ENCODE measurements around the gene MXD3. TPM values are rescaled to one million over a fixed set of nuclear protein-coding genes. Genes with fewer than 3 reads are reported as not detected.

Gene MXD3
- total and polyA plus RNA-seq, 2 of the 4 experiments (the other 2 are of a cell fraction) = 7.3 to 12.9 TPM

DNA sequence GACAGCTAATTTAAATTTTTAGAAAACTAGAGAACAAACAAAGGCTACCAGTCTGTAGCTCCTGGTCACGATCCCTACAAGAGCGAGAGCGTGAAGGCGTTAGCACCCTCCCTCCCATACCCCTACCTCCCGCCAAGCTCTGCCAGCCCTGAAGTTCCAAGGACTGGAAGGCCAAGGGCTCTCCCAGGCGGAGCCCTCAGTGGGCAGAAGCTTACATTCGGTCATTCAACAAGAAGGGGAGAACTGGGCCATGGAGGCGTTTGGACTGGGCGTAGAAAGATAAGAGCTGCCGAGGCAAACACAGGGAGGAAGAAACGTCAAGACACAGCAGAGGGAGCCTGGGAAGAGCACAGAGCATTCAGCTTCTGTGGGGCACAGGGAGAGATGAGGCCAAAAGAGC is 3.0 kb downstream of the MXD3 start:
- TF ChIP-seq RAD21 (IDR thresholded peaks at IDR 0.05; ENCODE audit: low read length) (no peak), MAFK (IDR thresholded peaks at IDR 0.05; ENCODE audit: low read depth, low read length) (no peak), SMC3 (IDR thresholded peaks at IDR 0.05; ENCODE audit: low read depth, low read length) (no peak), RCOR1 (IDR thresholded peaks at IDR 0.05; ENCODE audit: insufficient replicate concordance, low read length) (no peak), CHD1 (IDR thresholded peaks at IDR 0.05; ENCODE audit: low read depth, low read length) (no peak), MXI1 (IDR thresholded peaks at IDR 0.05; ENCODE audit: borderline replicate concordance, low read depth, low read length) (no peak), CEBPB (IDR thresholded peaks at IDR 0.05; ENCODE audit: low read depth, low read length) (no peak), MAZ (IDR thresholded peaks at IDR 0.05; ENCODE audit: borderline replicate concordance, low read depth, low read length) (no peak), BHLHE40 (IDR thresholded peaks at IDR 0.05; ENCODE audit: low read depth, low read length) (no peak), RFX5 (IDR thresholded peaks at IDR 0.05; ENCODE audit: low read depth, low read length) (no peak), NFE2L2 (IDR thresholded peaks at IDR 0.05; ENCODE audit: low read depth, low read length) (no peak), POLR2A (IDR thresholded peaks at IDR 0.05; ENCODE audit: low read depth, low read length) (no peak), FOS (IDR thresholded peaks at IDR 0.05; ENCODE audit: low read depth, low read length) (no peak)
- TF ChIP-seq, protein P1, sequence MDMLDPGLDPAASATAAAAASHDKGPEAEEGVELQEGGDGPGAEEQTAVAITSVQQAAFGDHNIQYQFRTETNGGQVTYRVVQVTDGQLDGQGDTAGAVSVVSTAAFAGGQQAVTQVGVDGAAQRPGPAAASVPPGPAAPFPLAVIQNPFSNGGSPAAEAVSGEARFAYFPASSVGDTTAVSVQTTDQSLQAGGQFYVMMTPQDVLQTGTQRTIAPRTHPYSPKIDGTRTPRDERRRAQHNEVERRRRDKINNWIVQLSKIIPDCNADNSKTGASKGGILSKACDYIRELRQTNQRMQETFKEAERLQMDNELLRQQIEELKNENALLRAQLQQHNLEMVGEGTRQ (IDR thresholded peaks at IDR 0.05; ENCODE audit: low read depth, low read length) = no peak
- TF ChIP-seq, protein P2, sequence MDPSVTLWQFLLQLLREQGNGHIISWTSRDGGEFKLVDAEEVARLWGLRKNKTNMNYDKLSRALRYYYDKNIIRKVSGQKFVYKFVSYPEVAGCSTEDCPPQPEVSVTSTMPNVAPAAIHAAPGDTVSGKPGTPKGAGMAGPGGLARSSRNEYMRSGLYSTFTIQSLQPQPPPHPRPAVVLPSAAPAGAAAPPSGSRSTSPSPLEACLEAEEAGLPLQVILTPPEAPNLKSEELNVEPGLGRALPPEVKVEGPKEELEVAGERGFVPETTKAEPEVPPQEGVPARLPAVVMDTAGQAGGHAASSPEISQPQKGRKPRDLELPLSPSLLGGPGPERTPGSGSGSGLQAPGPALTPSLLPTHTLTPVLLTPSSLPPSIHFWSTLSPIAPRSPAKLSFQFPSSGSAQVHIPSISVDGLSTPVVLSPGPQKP (IDR thresholded peaks at IDR 0.05; ENCODE audit: borderline replicate concordance, low read depth, low read length) = no peak
- TF ChIP-seq, protein P3, sequence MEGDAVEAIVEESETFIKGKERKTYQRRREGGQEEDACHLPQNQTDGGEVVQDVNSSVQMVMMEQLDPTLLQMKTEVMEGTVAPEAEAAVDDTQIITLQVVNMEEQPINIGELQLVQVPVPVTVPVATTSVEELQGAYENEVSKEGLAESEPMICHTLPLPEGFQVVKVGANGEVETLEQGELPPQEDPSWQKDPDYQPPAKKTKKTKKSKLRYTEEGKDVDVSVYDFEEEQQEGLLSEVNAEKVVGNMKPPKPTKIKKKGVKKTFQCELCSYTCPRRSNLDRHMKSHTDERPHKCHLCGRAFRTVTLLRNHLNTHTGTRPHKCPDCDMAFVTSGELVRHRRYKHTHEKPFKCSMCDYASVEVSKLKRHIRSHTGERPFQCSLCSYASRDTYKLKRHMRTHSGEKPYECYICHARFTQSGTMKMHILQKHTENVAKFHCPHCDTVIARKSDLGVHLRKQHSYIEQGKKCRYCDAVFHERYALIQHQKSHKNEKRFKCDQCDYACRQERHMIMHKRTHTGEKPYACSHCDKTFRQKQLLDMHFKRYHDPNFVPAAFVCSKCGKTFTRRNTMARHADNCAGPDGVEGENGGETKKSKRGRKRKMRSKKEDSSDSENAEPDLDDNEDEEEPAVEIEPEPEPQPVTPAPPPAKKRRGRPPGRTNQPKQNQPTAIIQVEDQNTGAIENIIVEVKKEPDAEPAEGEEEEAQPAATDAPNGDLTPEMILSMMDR (conservative IDR thresholded peaks at IDR 0.05; ENCODE audit: low read depth, low read length) = no peak
- H2AK9ac ChIP-seq (replicated peaks; ENCODE audit: low read depth, low read length, poor library complexity) = no peak overlapping the region
- 0 out of 2 replicates have a peak, but pooled peaks cover 4% of the 10 kb centered on the region for H3K9me1 ChIP-seq (ENCODE audit: insufficient read depth, low read length)
- no peak overlapping the region for H2AFZ ChIP-seq (replicated peaks; ENCODE audit: low read length, poor library complexity)
- peaks cover 48% of the 10 kb centered on the region for H4K20me1 ChIP-seq (ENCODE audit: insufficient read depth, low read length)
- H4K5ac ChIP-seq (ENCODE audit: low read depth, low read length) = no peak overlapping the region
- peaks cover 13 to 70% of the 10 kb centered on the region in 2 experiments; a peak in 3 of 4 replicates for H3K79me1 ChIP-seq (ENCODE audit: low read depth in 1 of 2, low read length in 2 of 2)
- no peaks in the 10 kb centered on the region for H3K9me3 ChIP-seq (ENCODE audit: control insufficient read depth, insufficient read depth, low read length)
- in situ Hi-C loops (cut with MboI; ENCODE audit: low sequenced_read_pairs) (no loop called here), intact Hi-C loops (cut with micrococcal nuclease) (no loop called here), dilution Hi-C loops (cut with HindIII; ENCODE audit: low sequenced_read_pairs, unreplicated experiment) (no loop called here)
- peaks cover 9% of the 10 kb centered on the region for H3K4me1 ChIP-seq (ENCODE audit: control insufficient read depth, insufficient read depth, low read length)
- H3K4me3 ChIP-seq (ENCODE audit: insufficient read depth, low read depth, low read length) = no peak overlapping the region
- H2BK120ac ChIP-seq (ENCODE audit: low read depth, low read length) = no peak overlapping the region
- H4K8ac ChIP-seq (ENCODE audit: low read depth in 2 of 2, low read length in 2 of 2) = no peak overlapping the region
- ChIA-PET CTCF (interaction anchor here (1.3 to 1.6 kb wide), 2 partner anchors 71 to 194 kb away, joined by 3 to 5 read pairs; no protein-coding TSS in a partner anchor), POLR2A (ENCODE audit: unreplicated experiment) (no interaction called here)
- 93% methylated on average over 6 of the region's 11 CpGs; no CpG with 5 or more reads in 1 of the 2 experiments for WGBS, 2 experiments (ENCODE audit: extremely low coverage in 2 of 2, insufficient read length in 1 of 2)
- H3K4me2 ChIP-seq (ENCODE audit: low read depth, low read length) = no peak overlapping the region
- no peak overlapping the region for H2AK5ac ChIP-seq (ENCODE audit: low read depth, low read length)
- H4K91ac ChIP-seq (ENCODE audit: insufficient read depth, low read depth, low read length) = no peak overlapping the region
- H3K27me3 ChIP-seq (ENCODE audit: control insufficient read depth, insufficient read depth, low read length) = no peaks in the 10 kb centered on the region
- BruUV-seq (replicated peaks) = no TSS peak
- H3K9ac ChIP-seq (ENCODE audit: low read depth, low read length) = no peak overlapping the region
- no peak overlapping the region for H3K18ac ChIP-seq (ENCODE audit: low read depth, low read length)
- H3K36me3 ChIP-seq (ENCODE audit: control insufficient read depth, insufficient read depth, low read length) = peaks cover 19% of the 10 kb centered on the region
- H3K56ac ChIP-seq (ENCODE audit: extremely low read depth, insufficient read depth, low read length) = no peak overlapping the region
- no peak overlapping the region for H2BK5ac ChIP-seq (ENCODE audit: low read depth, low read length, poor library complexity, severe bottlenecking)
- no peak overlapping the region for H2BK20ac ChIP-seq (ENCODE audit: low read depth, low read length)
- H3K4ac ChIP-seq (ENCODE audit: low read depth, low read length) = no peak overlapping the region
- H3K14ac ChIP-seq (replicated peaks; ENCODE audit: low read depth, low read length) = no peak overlapping the region
- no peak for ATAC-seq (ENCODE audit: low read depth)
- H3K23ac ChIP-seq (ENCODE audit: low read depth, low read length) = no peak overlapping the region
- no peak overlapping the region for H2BK15ac ChIP-seq (ENCODE audit: low read depth, low read length)
- no peak overlapping the region for H3K27ac ChIP-seq (ENCODE audit: insufficient read depth, low read length)
- DNase-seq = no peak
